Measurements from ENCODE around the gene GLB1L3.

DNA sequence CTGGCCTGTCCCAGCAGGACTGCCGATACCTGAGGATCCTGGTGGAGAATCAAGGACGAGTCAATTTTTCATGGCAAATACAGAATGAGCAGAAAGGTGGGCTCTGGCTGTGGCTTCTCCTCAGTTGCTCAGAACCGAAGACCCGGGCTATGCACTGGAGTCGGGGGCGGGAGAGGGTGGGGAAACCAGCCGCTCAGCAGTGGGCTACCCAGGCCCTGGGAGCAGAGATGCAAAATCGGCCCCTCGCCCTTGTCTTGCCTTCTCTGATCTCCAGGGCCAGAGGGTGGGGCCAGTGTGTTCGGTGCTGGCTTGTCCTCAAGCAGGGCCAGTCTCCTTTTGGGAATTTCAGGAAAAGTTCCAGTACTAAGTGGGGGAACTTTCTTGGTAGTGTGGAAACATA, 37.2 kb downstream of the GLB1L3 start:
- TF ChIP-seq POLR2A (IDR thresholded peaks at IDR 0.05; ENCODE audit: low read depth, low read length) (no peak), POLR2AphosphoS5 (IDR thresholded peaks at IDR 0.05; ENCODE audit: insufficient read depth, low read depth, low read length) (no peak)
